ENCODE results near the gene DSCAM.

GRCh38 chr21:40770435-40771055, 76.4 kb downstream of the DSCAM start:
- TF ChIP-seq CTCF (conservative IDR thresholded peaks at IDR 0.05 in 1 of 2, IDR thresholded peaks at IDR 0.05 in 1 of 2; ENCODE audit: low read depth in 1 of 2, low read length in 2 of 2) (no peak), EZH2 (IDR thresholded peaks at IDR 0.05; ENCODE audit: low read length, missing control alignments) (no peak)
